ENCODE data around the gene FNIP1. TPM values are rescaled to one million over a fixed set of nuclear protein-coding genes. Genes with fewer than 3 reads are reported as not detected.
A peak's percentile ranks its signal among the peaks of the same experiment; 100 is the strongest.
"Not testable (repeated sequence)": the region's sequence is repeated elsewhere in the genome, so short reads cannot be mapped to it uniquely, and the experiment has no call there.

FNIP1 gene
- 22.0 and 31.0 TPM in 2 replicates for total RNA-seq

- DNase-seq (ENCODE audit: low read depth in 2 of 2): peak; percentile 98 to 99
Measured at GRCh38 chr5:131796793-131797693, at the start of gene FNIP1. Gene FNIP1, minus strand, starts transcription at chr5:131797017. Its CDS starts 96 bp downstream, at chr5:131796921.

- no peak for DNase-seq (ENCODE audit: low read depth in 2 of 2)
Measured at GRCh38 chr5:131846536-131846935, 49.7 kb upstream of the FNIP1 start.

- DNase-seq (ENCODE audit: low read depth in 2 of 2): no peak
Measured at GRCh38 chr5:131845828-131846227, 49.0 kb upstream of the FNIP1 start.

GRCh38 chr5:131842971-131843370, 46.2 kb upstream of the FNIP1 start:
- DNase-seq (ENCODE audit: low read depth in 2 of 2): not testable (repeated sequence)

- not testable (repeated sequence) for DNase-seq (ENCODE audit: low read depth in 2 of 2)
Measured at GRCh38 chr5:131832702-131833101, 35.9 kb upstream of the FNIP1 start.

GRCh38 chr5:131825404-131826013, 28.7 kb upstream of the FNIP1 start:
- no peak for DNase-seq (ENCODE audit: low read depth in 2 of 2)

GRCh38 chr5:131824631-131825030, 27.8 kb upstream of the FNIP1 start:
- DNase-seq (ENCODE audit: low read depth in 2 of 2): no peak

- DNase-seq (ENCODE audit: low read depth in 2 of 2): no peak
Measured at GRCh38 chr5:131821221-131821620, 24.4 kb upstream of the FNIP1 start.

GRCh38 chr5:131818001-131818724, 21.3 kb upstream of the FNIP1 start:
- DNase-seq (ENCODE audit: low read depth in 2 of 2): no peak

GRCh38 chr5:131814990-131815389, 18.2 kb upstream of the FNIP1 start:
- peak in 1 of 2 donors; percentile 80 for DNase-seq (ENCODE audit: low read depth in 2 of 2)

GRCh38 chr5:131812371-131813160, 15.7 kb upstream of the FNIP1 start:
- no peak for DNase-seq (ENCODE audit: low read depth in 2 of 2)

GRCh38 chr5:131810510-131811249, 13.9 kb upstream of the FNIP1 start:
- peak; percentile 6 to 49 for DNase-seq (ENCODE audit: low read depth in 2 of 2)

GRCh38 chr5:131795879-131796792, 681 bp downstream of the FNIP1 start:
- DNase-seq (ENCODE audit: low read depth in 2 of 2): peak; percentile 68 to 69

GRCh38 chr5:131795228-131795627, 1.6 kb downstream of the FNIP1 start:
- peak in 1 of 2 donors; percentile 19 for DNase-seq (ENCODE audit: low read depth in 2 of 2)

GRCh38 chr5:131794586-131794985, 2.2 kb downstream of the FNIP1 start:
- DNase-seq (ENCODE audit: low read depth in 2 of 2): no peak

- DNase-seq (ENCODE audit: low read depth in 2 of 2): no peak
Measured at GRCh38 chr5:131792896-131793295, 3.9 kb downstream of the FNIP1 start.

- no peak for DNase-seq (ENCODE audit: low read depth in 2 of 2)
Measured at GRCh38 chr5:131791866-131792265, 5.0 kb downstream of the FNIP1 start.

- no peak for DNase-seq (ENCODE audit: low read depth in 2 of 2)
Measured at GRCh38 chr5:131790550-131790949, 6.3 kb downstream of the FNIP1 start.

- DNase-seq (ENCODE audit: low read depth in 2 of 2): no peak
Measured at GRCh38 chr5:131789765-131790164, 7.1 kb downstream of the FNIP1 start.
